ENCODE data around the gene ZNF827.

The ZNF827 gene

GRCh38 chr4:145829629-145830395, 108.8 kb downstream of the ZNF827 start:
- TF ChIP-seq NFIC (IDR thresholded peaks at IDR 0.05) = no peak
- TF ChIP-seq RAD21 (IDR thresholded peaks at IDR 0.05; ENCODE audit: low read depth) = no peak
- no peak for TF ChIP-seq TEAD4 (IDR thresholded peaks at IDR 0.05)
- TF ChIP-seq FOXM1 (IDR thresholded peaks at IDR 0.05; ENCODE audit: borderline replicate concordance, low read depth) = no peak
- TF ChIP-seq EP300 (IDR thresholded peaks at IDR 0.05; ENCODE audit: borderline replicate concordance) = no peak
- TF ChIP-seq TAF1 (IDR thresholded peaks at IDR 0.05; ENCODE audit: low read depth) = no peak
- TF ChIP-seq USF1 (IDR thresholded peaks at IDR 0.05) = no peak
- TF ChIP-seq TCF12 (IDR thresholded peaks at IDR 0.05; ENCODE audit: low read depth) = no peak
- TF ChIP-seq ZBTB7A (IDR thresholded peaks at IDR 0.05; ENCODE audit: low read depth) = no peak
- TF ChIP-seq CEBPB (IDR thresholded peaks at IDR 0.05) = no peak
- TF ChIP-seq EGR1 (IDR thresholded peaks at IDR 0.05) = no peak
- no peak for TF ChIP-seq REST (IDR thresholded peaks at IDR 0.05; ENCODE audit: low read depth)
- TF ChIP-seq MAX (IDR thresholded peaks at IDR 0.05) = no peak
- TF ChIP-seq CREB1 (IDR thresholded peaks at IDR 0.05; ENCODE audit: low read depth) = no peak
- no peak for TF ChIP-seq YY1 (IDR thresholded peaks at IDR 0.05; ENCODE audit: low read depth)

- TF ChIP-seq CREB1 (IDR thresholded peaks at IDR 0.05; ENCODE audit: low read depth) = no peak
These were observed 109.7 kb downstream of the ZNF827 start for GRCh38 chr4:145828802-145829485.

GRCh38 chr4:145827885-145828284, 110.7 kb downstream of the ZNF827 start:
- no peak for TF ChIP-seq TCF12 (IDR thresholded peaks at IDR 0.05; ENCODE audit: low read depth)
- no peak for TF ChIP-seq EP300 (IDR thresholded peaks at IDR 0.05; ENCODE audit: borderline replicate concordance)
- TF ChIP-seq CEBPB (IDR thresholded peaks at IDR 0.05) = no peak
- TF ChIP-seq ZBTB7A (IDR thresholded peaks at IDR 0.05; ENCODE audit: low read depth) = no peak
- TF ChIP-seq USF1 (IDR thresholded peaks at IDR 0.05) = no peak
- no peak for TF ChIP-seq FOXM1 (IDR thresholded peaks at IDR 0.05; ENCODE audit: borderline replicate concordance, low read depth)
- TF ChIP-seq YY1 (IDR thresholded peaks at IDR 0.05; ENCODE audit: low read depth) = no peak
- no peak for TF ChIP-seq RAD21 (IDR thresholded peaks at IDR 0.05; ENCODE audit: low read depth)
- no peak for TF ChIP-seq NFIC (IDR thresholded peaks at IDR 0.05)
- no peak for TF ChIP-seq CREB1 (IDR thresholded peaks at IDR 0.05; ENCODE audit: low read depth)
- no peak for TF ChIP-seq TAF1 (IDR thresholded peaks at IDR 0.05; ENCODE audit: low read depth)
- no peak for TF ChIP-seq MAX (IDR thresholded peaks at IDR 0.05)
- no peak for TF ChIP-seq REST (IDR thresholded peaks at IDR 0.05; ENCODE audit: low read depth)

- no peak for TF ChIP-seq MAX (IDR thresholded peaks at IDR 0.05)
- TF ChIP-seq REST (IDR thresholded peaks at IDR 0.05; ENCODE audit: low read depth) = no peak
- no peak for TF ChIP-seq ZBTB7A (IDR thresholded peaks at IDR 0.05; ENCODE audit: low read depth)
- no peak for TF ChIP-seq CEBPB (IDR thresholded peaks at IDR 0.05)
- TF ChIP-seq TEAD4 (IDR thresholded peaks at IDR 0.05) = no peak
- TF ChIP-seq TAF1 (IDR thresholded peaks at IDR 0.05; ENCODE audit: low read depth) = no peak
- TF ChIP-seq EP300 (IDR thresholded peaks at IDR 0.05; ENCODE audit: borderline replicate concordance) = no peak
- TF ChIP-seq TCF12 (IDR thresholded peaks at IDR 0.05; ENCODE audit: low read depth) = no peak
- TF ChIP-seq YY1 (IDR thresholded peaks at IDR 0.05; ENCODE audit: low read depth) = no peak
- TF ChIP-seq FOXM1 (IDR thresholded peaks at IDR 0.05; ENCODE audit: borderline replicate concordance, low read depth) = no peak
- TF ChIP-seq EGR1 (IDR thresholded peaks at IDR 0.05) = no peak
These were observed 113.4 kb downstream of the ZNF827 start for GRCh38 chr4:145825255-145825654.
